Stimulated activated CD8-positive, alpha-beta memory T cell treated with anti-CD3 and anti-CD28 coated beads, Interleukin-2, amount 100 ng/mL, for 1 hour (primary cell): ENCODE measurements around the gene CPAMD8.
"Not testable (repeated sequence)": the region's sequence is repeated elsewhere in the genome, so short reads cannot be mapped to it uniquely, and the experiment has no call there.

ENCODE experiments used
- DNase-seq, 2 donors: peaks; one replicate each; pipeline ENCODE4 v3.0.0-alpha.2; 2020; ENCODE audit warnings: low read depth in 2 of 2

Gene CPAMD8

DNA sequence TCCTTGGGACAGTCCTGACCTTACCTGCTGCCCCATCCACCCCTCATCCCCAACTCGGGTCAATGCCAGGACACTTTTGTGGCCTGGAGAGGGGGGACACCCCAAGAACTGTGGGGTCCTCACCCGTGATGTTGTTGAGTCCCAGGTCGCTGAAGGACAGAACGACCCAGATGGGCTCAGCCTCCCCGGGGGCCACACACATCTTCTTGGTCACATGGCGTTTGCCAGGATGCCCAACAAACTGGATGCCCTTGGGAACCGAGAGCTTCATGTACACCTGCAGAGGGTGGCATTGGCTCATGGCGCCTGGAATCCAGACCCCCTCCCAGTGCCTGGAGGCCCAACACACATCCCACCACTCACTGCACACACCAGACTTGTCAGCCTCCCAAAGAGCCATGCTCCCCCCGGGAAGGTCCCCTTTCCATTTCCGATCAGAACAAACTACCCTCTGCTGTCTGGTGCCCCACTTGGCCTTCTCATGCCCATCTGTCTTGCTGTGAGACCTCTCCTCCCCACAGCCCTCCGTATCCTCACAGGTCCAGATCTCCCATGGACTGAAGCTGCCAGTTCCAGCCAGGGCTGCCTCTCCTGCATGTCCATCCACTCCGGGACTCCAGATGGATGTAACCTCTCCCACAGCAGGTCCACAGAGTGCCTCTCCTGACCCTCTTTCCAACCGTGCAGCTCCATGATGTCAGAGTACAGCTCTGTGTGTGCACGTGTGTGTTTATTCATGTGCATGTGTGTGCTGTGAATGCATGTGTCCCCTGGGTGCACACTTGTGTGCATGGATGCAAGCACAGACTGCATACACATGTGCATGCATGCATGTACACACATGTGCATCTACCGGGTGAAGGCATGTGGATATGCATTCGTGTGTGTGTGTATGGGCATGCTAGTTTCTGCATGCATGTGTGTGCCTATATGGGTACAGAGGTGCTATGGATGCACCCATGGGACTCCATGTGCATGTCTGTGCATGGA lies 79.4 kb downstream of the CPAMD8 start:
- DNase-seq = no peak

DNA sequence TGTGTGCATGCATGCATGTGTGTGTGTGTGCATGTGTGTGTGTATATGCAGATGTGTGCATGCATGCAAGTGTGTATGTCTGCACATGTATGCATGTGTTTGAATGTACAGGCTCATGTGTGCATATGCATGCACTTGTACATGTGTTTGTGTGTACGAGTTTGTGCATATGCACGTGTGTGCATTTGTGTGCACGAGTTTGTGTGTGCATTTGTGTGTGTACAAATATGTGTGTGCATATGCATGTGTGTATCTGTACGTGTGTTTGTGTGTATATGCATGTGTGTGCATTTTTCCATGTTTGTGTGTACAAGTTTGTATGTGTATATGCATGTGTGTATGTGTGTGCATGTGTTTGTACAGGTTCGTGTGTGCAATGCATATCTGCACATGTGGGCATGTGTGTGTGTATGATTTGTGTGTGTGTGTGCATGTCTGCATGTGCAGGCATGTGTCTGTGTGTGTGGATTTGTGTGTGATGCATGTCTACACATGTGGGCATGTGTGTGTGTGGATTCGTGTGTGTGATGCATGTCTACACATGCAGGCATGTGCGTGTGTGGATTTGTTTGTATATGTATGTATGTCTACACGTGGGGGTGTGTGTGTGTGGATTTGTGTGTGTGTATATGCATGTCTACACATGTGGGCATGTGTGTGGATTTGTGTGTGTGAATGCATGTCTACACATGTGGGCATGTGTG lies 80.7 kb downstream of the CPAMD8 start:
- no peak for DNase-seq

DNA sequence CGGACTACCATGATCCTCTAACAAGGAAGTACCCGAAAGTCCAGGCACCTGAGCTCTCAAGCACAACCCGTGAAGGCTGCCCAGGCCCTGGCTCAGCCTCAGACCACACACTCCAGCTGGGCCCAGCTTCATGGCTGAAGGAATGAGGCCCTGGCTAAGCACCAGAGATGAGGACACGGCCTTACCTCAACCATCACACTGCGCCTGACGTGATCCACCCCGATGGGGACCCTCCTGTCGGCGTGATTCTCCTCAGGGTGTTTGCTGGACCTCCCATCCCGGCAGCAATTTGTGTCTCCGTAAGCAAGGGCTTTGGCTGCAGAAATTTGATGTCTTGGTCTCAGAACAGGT lies 81.3 kb downstream of the CPAMD8 start:
- no peak for DNase-seq

DNA sequence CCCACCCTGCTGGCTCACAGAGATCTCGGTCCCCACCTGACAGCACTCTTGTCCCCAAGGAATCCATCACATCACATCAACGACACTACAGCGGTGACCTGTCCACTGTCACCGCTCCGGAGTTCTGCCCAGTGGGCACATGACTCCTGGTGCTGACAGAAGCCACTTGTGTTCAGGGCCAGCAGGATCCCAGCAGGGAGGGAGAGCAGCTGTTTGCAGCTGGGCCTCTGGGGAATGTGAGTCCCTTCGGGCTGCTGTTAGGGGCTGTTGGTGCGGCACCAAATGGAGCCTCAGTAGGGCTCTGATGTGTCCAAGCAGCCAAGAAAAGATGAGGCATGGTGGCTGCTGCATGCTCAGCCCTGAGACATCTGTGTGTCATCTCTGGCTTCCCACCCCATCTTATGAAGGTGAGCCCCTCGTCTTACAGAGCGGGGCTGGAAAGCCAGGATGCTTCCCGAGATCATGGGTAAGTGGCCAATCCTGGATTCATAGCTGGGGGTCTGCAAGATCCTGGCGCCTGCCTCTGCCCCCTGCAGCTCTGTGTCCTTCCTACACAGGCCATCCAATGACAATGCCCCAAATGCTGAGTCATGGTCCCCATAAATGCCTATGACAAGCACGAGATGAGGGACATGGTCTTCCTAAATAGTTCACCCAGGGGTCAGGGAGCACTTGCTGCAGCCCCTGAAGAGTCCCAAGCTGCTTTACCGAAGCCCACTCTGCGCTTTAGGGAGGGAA lies 81.8 kb downstream of the CPAMD8 start:
- no peak for DNase-seq

DNA sequence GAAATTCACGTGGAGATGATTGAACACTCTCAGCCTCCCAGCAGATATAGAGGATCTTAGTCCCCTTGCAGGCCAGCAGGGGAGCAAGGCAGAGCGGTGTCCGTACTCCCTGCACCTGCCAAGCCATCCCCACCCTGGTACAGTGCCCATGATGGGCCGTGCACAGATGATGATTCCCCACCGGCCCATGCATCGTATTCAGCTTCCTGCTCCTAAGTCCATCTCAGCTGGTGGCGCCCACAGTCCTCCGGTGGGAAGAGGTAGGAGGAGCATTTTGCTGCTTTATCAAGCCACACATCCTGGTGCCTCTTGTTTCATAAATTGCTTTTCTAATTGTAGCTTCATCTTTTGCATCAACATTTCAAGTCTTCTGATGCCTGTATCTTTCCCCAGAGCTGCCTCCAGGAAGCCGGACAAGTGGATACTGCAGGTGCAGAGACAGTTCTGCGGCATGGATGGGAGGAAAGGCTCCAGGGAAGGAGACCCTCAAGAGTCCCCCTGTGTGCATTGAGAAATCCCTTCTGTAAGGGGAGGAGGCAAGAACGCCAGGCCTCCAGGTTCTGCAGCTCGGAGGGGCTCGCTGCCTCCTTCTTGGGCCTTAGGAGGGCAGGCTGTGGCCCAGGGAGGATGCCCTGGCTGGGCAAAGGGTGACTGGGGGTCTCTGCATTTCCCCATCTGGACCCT lies 82.5 kb downstream of the CPAMD8 start:
- DNase-seq = no peak

DNA sequence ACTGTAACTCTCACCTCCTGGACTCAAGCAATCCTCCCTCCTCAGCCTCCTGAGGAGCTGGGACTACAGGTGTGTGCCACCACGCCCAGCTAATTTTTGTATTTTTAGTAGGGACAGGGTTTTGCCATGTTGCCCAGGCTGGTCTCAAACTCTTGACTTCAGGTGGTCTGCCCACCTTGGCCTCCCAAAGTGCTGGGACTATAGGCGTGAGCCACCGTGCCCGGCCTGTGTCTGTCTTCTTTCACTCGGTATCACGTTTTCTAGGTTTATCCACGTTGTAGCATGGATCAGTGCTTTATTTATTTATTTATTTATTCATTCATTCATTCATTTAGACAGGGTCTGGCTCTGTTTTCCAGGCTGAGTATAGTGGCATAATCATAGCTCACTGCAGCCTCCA lies 83.5 kb downstream of the CPAMD8 start:
- not testable (repeated sequence) for DNase-seq

DNA sequence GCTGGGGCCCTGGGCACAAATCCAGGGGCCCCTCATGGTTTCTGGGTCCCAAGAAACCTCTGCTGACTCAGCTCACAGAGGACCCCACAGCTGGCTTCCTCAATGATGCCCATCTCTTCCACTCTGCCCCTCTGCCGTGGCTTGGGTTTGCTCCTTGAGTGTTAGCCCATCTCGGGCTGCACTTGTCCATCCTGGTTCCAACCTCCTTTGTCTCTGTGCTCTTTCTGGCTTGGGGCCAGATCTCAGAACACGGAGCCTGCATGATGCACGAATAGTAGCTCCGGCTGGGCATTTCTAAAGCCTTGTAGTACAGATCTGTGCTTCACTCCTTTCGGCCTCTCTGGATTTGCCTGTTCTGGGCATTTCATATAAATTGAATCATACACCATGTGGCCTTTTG lies 84.0 kb downstream of the CPAMD8 start:
- DNase-seq = no peak

DNA sequence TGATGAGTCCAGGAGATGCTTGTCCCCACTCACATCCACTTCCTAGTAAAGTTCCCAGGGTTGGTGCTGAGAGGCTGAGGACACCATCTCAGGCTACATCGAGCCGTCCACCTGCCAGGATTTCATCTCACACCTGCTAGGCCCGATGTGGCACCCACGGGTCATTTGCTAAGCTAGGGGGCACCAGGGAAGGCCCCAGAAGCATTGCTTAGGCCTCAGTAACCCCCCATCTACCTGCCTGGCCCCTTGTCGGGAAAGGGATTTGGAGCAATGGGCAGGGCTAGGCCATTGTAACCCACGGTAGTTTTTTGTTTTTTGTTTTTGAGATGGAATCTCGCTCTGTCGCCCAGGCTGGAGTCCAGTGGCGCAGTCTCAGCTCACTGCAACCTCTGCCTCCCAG lies 86.0 kb downstream of the CPAMD8 start:
- no peak for DNase-seq

DNA sequence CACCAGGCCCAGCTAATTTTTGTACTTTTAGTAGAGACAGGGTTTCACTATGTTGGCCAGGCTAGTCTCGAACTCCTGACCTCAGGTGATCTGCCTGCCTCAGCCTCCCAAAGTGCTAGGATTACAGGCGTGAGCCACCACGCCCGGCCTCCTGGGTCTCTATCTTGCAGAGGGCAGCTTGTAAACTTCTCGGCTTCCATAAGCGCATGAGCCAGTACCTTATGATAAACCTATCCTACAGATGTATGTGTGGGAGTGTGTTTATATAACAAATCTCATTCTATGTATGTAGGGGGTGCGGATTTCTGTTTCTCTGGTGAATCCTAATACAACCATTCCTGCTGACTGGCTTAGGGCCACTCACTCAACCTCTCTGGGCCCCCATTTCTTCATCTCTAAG lies 86.5 kb downstream of the CPAMD8 start:
- DNase-seq = not testable (repeated sequence)

DNA sequence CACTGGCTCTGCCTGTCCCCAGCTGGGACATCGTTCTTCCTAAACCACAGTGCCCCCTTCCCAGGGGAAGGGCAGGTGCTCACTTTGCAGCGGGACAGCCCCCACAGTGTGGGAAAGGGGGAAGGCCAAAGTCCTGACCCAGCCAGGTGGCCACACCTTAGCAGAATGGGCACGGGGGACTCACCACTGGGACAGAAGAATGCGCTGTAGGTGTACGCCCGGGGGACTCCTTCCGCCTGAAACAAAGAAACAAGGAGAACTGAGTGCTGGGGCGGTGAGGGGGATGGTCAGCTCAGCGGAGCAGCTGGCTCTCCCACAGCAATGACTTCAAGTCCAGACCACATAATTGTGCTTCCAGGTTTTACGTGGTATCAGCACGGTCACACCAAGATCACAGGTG lies 88.4 kb downstream of the CPAMD8 start:
- no peak for DNase-seq

DNA sequence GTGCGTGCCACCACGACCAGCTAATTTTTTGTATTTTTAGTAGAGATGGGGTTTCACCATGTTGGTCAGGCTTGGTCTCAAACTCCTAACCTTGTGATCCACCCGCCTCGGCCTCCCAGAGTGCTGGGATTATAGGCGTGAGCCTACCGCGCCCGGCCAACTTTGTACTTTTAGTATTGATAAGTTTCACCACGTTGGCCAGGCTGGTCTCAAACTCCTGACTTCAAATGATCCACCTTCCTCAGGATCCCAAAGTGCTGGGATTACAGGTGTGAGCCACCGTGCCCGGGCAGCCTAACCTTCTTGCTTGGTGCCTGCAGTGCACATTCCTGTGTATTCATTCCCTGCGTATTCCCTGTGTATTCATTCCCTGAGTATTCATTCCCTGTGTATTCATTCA lies 88.8 kb downstream of the CPAMD8 start:
- DNase-seq = not testable (repeated sequence)

DNA sequence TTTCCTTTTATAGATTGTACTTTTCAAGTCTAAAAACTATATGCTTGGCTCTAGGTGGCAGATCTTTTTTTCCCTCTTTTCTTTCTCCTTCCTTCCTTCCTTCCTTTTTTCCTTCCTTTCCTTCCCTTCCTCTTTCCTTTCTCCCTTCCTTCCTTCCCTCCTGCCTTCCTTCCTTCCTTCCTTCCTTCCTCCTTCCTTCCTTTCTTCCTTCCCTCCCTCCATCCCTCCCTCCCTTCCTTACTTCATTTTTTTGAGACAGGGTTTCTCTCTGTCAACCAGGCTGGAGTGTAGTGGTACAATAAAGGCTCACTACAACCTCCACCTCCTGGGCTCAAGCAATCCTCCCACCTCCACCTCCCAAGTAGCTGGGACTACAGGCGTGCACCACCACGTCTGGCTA lies 89.7 kb downstream of the CPAMD8 start:
- no peak for DNase-seq

DNA sequence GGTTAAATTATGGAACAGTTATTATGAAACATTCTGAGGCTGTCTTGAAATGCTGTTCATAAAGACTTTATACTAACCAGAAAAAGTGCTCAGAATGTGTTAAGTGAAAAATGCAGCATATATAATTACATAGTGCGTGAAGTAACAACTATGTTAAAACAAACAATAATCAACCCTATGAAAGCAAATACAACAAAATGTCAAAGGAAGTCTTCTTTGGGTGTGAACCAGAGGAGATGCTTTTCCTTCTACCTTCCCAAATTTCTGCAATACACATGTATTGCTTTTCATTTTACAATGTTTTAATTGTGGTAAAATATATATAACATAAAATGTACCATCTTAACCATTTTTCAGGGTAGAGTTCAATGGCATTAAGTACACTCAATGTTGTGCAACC lies 92.1 kb downstream of the CPAMD8 start:
- no peak for DNase-seq

DNA sequence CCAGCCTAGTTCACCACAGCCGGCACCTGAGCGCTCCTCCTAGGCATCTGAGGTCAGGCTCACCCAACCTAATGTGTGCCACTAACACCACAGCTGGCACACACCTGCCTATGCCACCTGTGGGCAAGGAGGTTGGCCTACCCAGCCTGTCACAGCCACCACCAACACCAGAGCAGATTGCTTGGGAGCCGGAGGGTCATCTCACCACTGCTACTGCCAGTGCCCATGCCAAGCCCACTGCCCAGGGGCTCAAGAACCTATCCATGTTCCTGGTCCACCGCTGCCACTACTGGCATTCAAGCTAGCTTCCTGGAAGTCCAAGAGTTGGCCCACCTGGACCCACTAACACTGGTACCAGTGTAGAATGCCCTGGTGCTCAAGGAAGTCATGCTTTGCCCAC lies 95.3 kb downstream of the CPAMD8 start:
- DNase-seq = no peak

DNA sequence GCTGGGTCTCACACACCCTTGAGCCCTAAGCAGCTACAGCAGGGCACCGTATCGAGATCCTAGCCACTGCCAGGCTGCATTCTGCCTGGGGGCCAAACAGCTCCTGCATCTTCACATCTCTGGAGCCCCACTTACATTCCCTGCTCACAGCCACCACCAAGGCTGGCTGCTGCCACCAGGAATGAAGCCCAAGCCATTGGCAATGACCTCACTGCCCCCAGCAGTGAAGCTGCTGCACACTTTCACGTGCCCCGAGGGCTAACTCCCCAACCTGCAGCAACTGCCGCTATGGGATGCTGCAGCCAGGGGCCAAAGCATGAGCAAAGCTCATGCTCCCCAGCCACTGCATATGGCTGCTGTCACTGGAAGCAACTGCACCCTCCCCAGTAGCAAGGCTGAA lies 95.9 kb downstream of the CPAMD8 start:
- DNase-seq = no peak

DNA sequence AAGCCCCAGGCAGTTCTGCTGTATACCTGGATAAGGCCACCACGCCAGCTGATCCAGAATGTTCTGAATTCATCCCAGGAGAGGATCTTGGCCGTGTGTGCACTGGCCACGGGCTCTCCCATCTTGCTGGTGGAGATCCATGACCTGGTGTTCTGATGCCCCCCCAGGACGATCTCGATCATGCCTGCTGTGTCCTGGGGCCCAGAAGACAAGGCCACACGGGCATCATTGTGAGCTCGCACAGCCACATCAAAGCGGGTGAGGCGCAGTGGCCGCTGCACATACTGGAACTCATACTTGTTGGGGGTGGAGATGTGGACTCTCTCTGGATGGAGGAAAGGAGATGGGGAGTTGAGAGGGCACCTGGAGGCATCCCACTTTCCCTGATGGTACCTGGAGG lies 97.7 kb downstream of the CPAMD8 start:
- DNase-seq = no peak

DNA sequence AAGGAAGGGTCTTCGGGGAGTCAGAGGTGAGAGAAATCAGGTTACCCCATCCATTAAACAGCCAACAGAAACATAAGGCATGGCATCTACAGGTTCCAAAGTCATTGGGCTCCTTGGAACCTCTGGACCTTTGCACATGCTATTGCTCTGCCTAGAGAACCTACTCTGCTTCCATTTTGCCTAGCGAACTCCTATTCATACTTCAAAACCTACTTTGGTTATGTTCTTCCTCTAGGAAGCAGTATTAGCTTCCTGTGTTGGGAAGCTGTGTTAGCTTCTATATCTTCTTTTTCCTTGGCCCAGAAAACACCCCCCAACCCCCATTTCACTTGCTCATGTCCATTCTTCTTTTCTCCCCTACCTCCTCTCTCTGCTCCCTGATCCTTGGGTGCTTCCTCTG lies 98.3 kb downstream of the CPAMD8 start:
- no peak for DNase-seq

DNA sequence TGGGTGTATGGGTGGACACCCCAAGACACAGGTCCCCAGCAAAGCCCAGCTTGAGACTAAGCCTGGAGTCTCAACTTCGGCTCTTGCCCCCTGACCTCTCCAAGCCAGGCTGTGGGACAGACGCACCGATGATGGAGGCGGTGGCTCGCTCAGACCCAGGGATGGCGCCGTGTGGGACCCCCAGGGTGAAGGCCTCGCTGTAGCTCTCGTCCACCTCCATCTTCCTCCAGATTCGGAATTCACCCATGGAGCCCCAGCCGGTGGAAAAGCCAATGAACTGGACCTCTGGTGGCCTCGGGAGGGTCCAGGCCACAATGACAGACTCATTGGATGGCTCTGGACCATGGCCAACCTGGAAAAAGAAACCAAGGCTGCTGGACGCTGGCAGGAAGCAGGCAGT lies 98.7 kb downstream of the CPAMD8 start:
- DNase-seq = no peak

DNA sequence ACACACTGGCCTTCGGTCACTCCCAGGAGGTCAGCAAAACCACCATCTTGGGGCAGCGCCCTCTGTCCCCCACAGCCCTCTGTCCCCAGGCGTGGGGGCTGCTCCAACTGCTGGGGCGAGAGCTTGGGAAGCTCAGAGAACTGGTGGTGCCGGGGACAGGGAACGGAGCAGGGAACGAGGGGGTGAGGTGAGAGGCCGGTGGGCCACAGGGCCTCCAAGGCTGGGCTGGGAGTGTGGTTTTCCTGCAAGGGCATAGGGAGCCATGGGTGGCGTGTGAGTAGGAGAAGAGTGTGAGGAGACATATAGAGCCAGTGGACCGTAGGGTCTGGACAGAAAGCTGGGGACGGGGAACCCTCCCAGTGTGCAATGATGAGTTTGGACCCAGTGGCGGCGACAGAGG lies 103.7 kb downstream of the CPAMD8 start:
- DNase-seq = no peak

DNA sequence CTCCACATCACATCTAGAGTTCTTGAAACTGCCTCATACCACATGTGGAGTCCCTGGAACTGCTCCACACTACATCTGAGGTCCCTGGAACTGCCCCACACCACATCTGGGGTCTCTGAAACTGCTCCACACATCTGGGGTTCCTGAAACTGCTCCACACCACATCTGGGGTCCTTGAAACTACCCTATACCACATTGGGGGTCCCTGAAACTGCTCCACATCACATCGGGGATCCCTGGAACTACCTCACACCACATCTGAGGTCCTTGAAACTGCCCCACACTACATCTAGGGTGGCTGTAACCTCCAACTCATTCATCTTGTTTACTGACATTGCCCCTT lies 104.0 kb downstream of the CPAMD8 start:
- no peak for DNase-seq

DNA sequence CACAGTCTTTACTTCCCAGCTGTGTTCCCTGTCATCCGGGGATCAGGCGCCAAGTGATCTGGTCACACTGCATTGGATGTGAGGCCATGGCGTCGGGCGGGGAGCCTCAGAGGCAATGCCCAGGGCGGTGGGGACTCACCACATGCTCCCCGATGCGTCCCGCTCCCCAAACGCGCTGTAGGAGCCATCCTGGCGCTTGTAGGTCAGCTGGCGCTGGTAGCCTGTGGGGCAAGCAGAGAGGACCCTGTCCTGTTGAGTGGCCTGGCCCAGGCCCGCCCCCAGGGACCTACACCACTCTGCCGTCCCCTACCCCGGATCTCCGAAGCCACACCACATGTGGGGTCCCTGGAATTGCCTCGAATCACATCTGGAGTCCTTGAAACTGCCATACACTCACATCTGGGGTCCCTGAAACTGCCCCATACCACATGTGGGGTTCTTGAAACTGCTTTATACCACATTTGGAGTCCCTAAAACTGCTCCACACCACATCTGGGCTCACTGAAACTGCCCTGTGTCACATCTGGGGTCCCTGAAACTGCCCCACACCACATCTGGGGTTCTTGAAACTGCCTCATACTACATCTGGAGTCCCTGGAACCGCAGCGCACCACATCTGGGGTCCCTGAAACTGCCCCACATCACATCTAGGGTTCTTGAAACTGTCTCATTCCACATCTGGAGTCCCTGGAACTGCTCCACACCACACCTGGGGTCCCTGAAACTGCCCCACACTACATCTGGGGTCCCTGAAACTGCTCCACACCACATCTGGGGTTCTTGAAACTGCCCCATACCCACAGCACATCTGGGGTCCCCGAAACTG lies 104.6 kb downstream of the CPAMD8 start:
- DNase-seq = no peak
